T-helper 17 cell (primary cell): ENCODE measurements around the gene C21orf91. TPM values are rescaled to one million over a fixed set of nuclear protein-coding genes. Genes with fewer than 3 reads are reported as not detected.

Experiments used
- ATAC-seq: fragments of 150-1000 bp; cut with Tn5 transposase; 2 replicates; pipeline ENCODE4 v1.10.0; 2021; ENCODE audit warnings: mild to moderate bottlenecking, moderate library complexity
- DNase-seq, 3 donors: peaks; one replicate each; pipeline versions ENCODE4 v3.0.0 to v3.0.0-alpha.2; 2020 to 2021
- H3K9me3 ChIP-seq: one replicate; pipeline ENCODE4 v1.7.0; 2013; ENCODE audit warnings: low read length, mild to moderate bottlenecking; ENCODE audit not compliant: control insufficient read depth, poor library complexity, severe bottlenecking
- H3K27ac Mint-ChIP-seq: one replicate; pipeline ENCODE4 v1.8.0; 2022; ENCODE audit warnings: mild to moderate bottlenecking, moderate library complexity, mixed read lengths
- H3K27me3 Mint-ChIP-seq: one replicate; pipeline ENCODE4 v1.8.0; 2022; ENCODE audit warnings: mixed read lengths
- H3K36me3 Mint-ChIP-seq: one replicate; pipeline ENCODE4 v1.8.0; 2022; ENCODE audit warnings: low read depth, mixed read lengths
- H3K4me1 Mint-ChIP-seq: one replicate; pipeline ENCODE4 v1.8.0; 2022; ENCODE audit warnings: mild to moderate bottlenecking, mixed read lengths
- H3K4me3 Mint-ChIP-seq: one replicate; pipeline ENCODE4 v1.8.0; 2022; ENCODE audit warnings: mild to moderate bottlenecking, moderate library complexity, mixed read lengths
- total RNA-seq, 4 donors: library from RNA in 2 of 4; stranded (reverse) in 2 of 4; gene quantifications; one replicate each; pipeline ENCODE4 v1.2.3 and lab custom pipeline; 2022 to 2026

The C21orf91 gene
- total RNA-seq, 2 donors from 2014 or later, result 54.9 to 68.1 TPM

GRCh38 chr21:17819877-17820229 is 697 bp upstream of the C21orf91 start:
- no peak for DNase-seq
- Mint-ChIP-seq H3K27me3 (no peaks in the 10 kb centered on the region), H3K36me3 (peaks cover 4% of the 10 kb centered on the region), H3K4me1 (peaks cover 37% of the 10 kb centered on the region), H3K27ac (peak overlapping the region; percentile 97), H3K4me3 (peak overlapping the region; percentile 98)
- H3K9me3 ChIP-seq, result no peaks in the 10 kb centered on the region
- peak; percentile 56 for ATAC-seq

- ATAC-seq (peak; percentile 12), DNase-seq (peak; percentile 14 to 28 (median 25))
- H3K4me1 Mint-ChIP-seq, result peaks cover 44% of the 10 kb centered on the region
- H3K4me3 Mint-ChIP-seq, result peak overlapping the region; percentile 93
- no peaks in the 10 kb centered on the region for H3K27me3 Mint-ChIP-seq
- H3K9me3 ChIP-seq, result no peaks in the 10 kb centered on the region
- H3K36me3 Mint-ChIP-seq, result peaks cover 5% of the 10 kb centered on the region
- peak overlapping the region; percentile 97 for H3K27ac Mint-ChIP-seq
These were observed 706 bp downstream of the C21orf91 start for GRCh38 chr21:17818186-17819113.

- H3K27ac Mint-ChIP-seq, result peak overlapping the region; percentile 97
- H3K36me3 Mint-ChIP-seq, result peaks cover 15% of the 10 kb centered on the region
- ATAC-seq, result no peak
These were observed 5.8 kb downstream of the C21orf91 start for GRCh38 chr21:17813353-17813752.

DNA sequence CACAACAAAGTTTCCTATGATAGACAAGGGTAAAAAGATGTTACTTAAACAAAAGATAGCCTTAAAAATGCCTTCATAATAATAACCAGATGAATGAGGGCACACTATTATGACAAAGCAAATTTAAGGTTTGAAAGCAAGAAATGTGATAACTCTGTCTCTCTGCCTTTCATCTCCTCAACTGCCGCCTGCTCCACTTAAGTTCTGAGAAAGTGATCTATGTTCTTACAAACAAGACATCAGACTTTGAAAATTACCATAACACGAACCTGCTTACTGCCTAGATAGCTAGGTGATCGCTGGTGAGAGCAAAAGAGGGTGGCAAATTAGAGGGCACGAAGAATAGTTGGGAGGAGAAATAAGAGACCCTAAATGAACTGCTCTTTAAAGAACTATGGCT is 13.2 kb downstream of the C21orf91 start:
- DNase-seq, result no peak
- peak; percentile 51 for ATAC-seq
- H3K36me3 Mint-ChIP-seq, result peaks cover 21% of the 10 kb centered on the region
- H3K4me1 Mint-ChIP-seq, result peaks cover 31% of the 10 kb centered on the region
- H3K27ac Mint-ChIP-seq, result peak overlapping the region; percentile 85
- peaks cover 14% of the 10 kb centered on the region for H3K9me3 ChIP-seq
- H3K4me3 Mint-ChIP-seq, result peak overlapping the region; percentile 13
- no peaks in the 10 kb centered on the region for H3K27me3 Mint-ChIP-seq

More at GRCh38 chr21:17813353-17813752, 5.8 kb downstream of the C21orf91 start:
- H3K4me1 Mint-ChIP-seq, result peaks cover 39% of the 10 kb centered on the region
- no peak for DNase-seq
- H3K4me3 Mint-ChIP-seq, result peak overlapping the region; percentile 50
- no peaks in the 10 kb centered on the region for H3K27me3 Mint-ChIP-seq
- H3K9me3 ChIP-seq, result peaks cover 13% of the 10 kb centered on the region

- no peaks in the 10 kb centered on the region for H3K27me3 Mint-ChIP-seq
- peaks cover 2% of the 10 kb centered on the region for H3K9me3 ChIP-seq
- peaks cover 16% of the 10 kb centered on the region for H3K36me3 Mint-ChIP-seq
- no peak overlapping the region for H3K4me3 Mint-ChIP-seq
- H3K4me1 Mint-ChIP-seq, result peaks cover 35% of the 10 kb centered on the region
- ATAC-seq (no peak), DNase-seq (no peak)
- H3K27ac Mint-ChIP-seq, result peak overlapping the region; percentile 85
These were observed 15.6 kb downstream of the C21orf91 start for GRCh38 chr21:17803536-17803935.

DNA sequence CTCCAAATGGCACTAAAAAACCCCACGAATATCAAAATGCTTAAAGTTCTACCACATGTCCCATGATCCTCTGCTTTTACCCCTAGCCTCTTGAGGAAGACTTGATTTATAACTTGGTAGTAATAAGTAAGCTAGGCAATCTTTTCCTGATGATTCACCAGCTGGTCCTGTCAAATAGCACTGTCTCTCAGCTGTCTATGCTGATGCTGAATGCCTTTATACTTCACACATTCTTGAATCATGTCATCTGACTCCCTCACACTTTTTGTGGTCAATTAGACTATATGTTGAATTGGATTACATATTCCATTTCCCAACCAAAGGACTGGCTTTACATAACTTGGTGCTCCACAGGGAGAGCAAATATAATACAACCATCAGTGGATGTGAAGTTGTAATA is 16.6 kb downstream of the C21orf91 start:
- no peaks in the 10 kb centered on the region for H3K27me3 Mint-ChIP-seq
- no peak for DNase-seq
- peaks cover 35% of the 10 kb centered on the region for H3K4me1 Mint-ChIP-seq
- peaks cover 11% of the 10 kb centered on the region for H3K36me3 Mint-ChIP-seq
- H3K27ac Mint-ChIP-seq, result peak overlapping the region; percentile 85
- no peak for ATAC-seq
- no peak overlapping the region for H3K4me3 Mint-ChIP-seq
- no peaks in the 10 kb centered on the region for H3K9me3 ChIP-seq

- Mint-ChIP-seq H3K27ac (peak overlapping the region; percentile 85), H3K4me3 (peak overlapping the region; percentile 63), H3K4me1 (peaks cover 40% of the 10 kb centered on the region), H3K36me3 (peaks cover 15% of the 10 kb centered on the region), H3K27me3 (no peaks in the 10 kb centered on the region)
- peak; percentile 88 for ATAC-seq
- no peak for DNase-seq
- H3K9me3 ChIP-seq, result no peaks in the 10 kb centered on the region
These were observed 19.6 kb downstream of the C21orf91 start for GRCh38 chr21:17799414-17800164.

DNA sequence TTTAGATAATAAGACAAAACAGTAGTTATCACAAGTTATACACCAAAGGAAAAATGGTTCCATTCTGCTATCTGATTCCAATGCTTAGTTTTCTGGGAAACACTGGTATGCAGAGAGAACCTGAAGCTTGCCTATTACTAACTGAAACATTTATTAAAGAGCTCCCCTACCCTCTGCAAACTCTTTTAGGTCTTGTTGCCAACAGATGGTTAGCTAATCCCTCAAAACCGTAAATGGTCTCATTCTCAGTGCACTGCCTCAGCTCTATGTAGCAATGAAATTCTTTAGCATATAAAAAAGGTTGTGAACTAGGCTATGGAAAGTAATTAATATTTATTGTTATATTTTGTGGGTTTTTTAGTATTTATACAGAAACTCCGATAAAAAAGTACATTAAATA is 20.4 kb downstream of the C21orf91 start:
- Mint-ChIP-seq H3K27me3 (no peaks in the 10 kb centered on the region), H3K4me3 (peak overlapping the region; percentile 22), H3K36me3 (peaks cover 15% of the 10 kb centered on the region), H3K27ac (peak overlapping the region; percentile 85), H3K4me1 (peaks cover 33% of the 10 kb centered on the region)
- H3K9me3 ChIP-seq, result no peaks in the 10 kb centered on the region
- no peak for ATAC-seq
- DNase-seq, result no peak

GRCh38 chr21:17797967-17798366 is 21.2 kb downstream of the C21orf91 start:
- H3K27me3 Mint-ChIP-seq, result no peaks in the 10 kb centered on the region
- peaks cover 15% of the 10 kb centered on the region for H3K36me3 Mint-ChIP-seq
- ATAC-seq (no peak), DNase-seq (no peak)
- H3K4me1 Mint-ChIP-seq, result peaks cover 33% of the 10 kb centered on the region
- no peak overlapping the region for H3K4me3 Mint-ChIP-seq
- H3K9me3 ChIP-seq, result no peaks in the 10 kb centered on the region
- H3K27ac Mint-ChIP-seq, result peak overlapping the region; percentile 85

- DNase-seq, result no peak
- no peak for ATAC-seq
- H3K4me1 Mint-ChIP-seq, result peaks cover 31% of the 10 kb centered on the region
- H3K27ac Mint-ChIP-seq, result peak overlapping the region; percentile 85
- no peaks in the 10 kb centered on the region for H3K9me3 ChIP-seq
- H3K27me3 Mint-ChIP-seq, result no peaks in the 10 kb centered on the region
- peak overlapping the region; percentile 69 for H3K4me3 Mint-ChIP-seq
- H3K36me3 Mint-ChIP-seq, result peaks cover 11% of the 10 kb centered on the region
These were observed 22.7 kb downstream of the C21orf91 start for GRCh38 chr21:17796503-17796902.

GRCh38 chr21:17796037-17796403 is 23.1 kb downstream of the C21orf91 start:
- Mint-ChIP-seq H3K36me3 (peaks cover 11% of the 10 kb centered on the region), H3K4me3 (peak overlapping the region; percentile 69), H3K4me1 (peaks cover 35% of the 10 kb centered on the region), H3K27ac (peak overlapping the region; percentile 85), H3K27me3 (no peaks in the 10 kb centered on the region)
- DNase-seq, result no peak
- H3K9me3 ChIP-seq, result no peaks in the 10 kb centered on the region
- ATAC-seq, result no peak

- H3K36me3 Mint-ChIP-seq, result peaks cover 9% of the 10 kb centered on the region
- no peaks in the 10 kb centered on the region for H3K9me3 ChIP-seq
- H3K4me3 Mint-ChIP-seq, result peak overlapping the region; percentile 71
- peak; percentile 40 for ATAC-seq
- H3K4me1 Mint-ChIP-seq, result peaks cover 37% of the 10 kb centered on the region
- no peak for DNase-seq
- H3K27ac Mint-ChIP-seq, result peak overlapping the region; percentile 85
- H3K27me3 Mint-ChIP-seq, result no peaks in the 10 kb centered on the region
These were observed 23.8 kb downstream of the C21orf91 start for GRCh38 chr21:17795146-17796036.
